HCT116 (cell line): Measurements from ENCODE around the gene PLCB2. TPM values are rescaled to one million over a fixed set of nuclear protein-coding genes. Genes with fewer than 3 reads are reported as not detected.

Source experiments
- ATAC-seq: fragments of 200-7000 bp; cut with Tn5 transposase; 2 replicates; pipeline ENCODE4 v1.9.1; 2020; ENCODE audit warnings: mild to moderate bottlenecking, moderate library complexity
- BruUV-seq: library from RNA; stranded (reverse); fragments of 400-500 nt; replicated peaks from 2 replicates; lab custom pipeline; 2021; lab: Mats Ljungman, UMichigan
- CTCF ChIA-PET: fragments of 300-600 bp; sonication (Branson Sonifier 250); formaldehyde crosslinking; loops from one replicate; lab custom pipeline; 2021; ENCODE audit warnings: antibody characterized with exemption; lab: Charles Lee
- POLR2A ChIA-PET: fragments of 300-600, 350-600 bp; sonication (Branson Sonifier 250); formaldehyde crosslinking; loops from one replicate; lab custom pipeline; 2021; ENCODE audit warnings: antibody characterized with exemption; lab: Charles Lee
- RAD21 ChIA-PET, 2 experiments: fragments of 300-600 bp; sonication (Branson Sonifier 250); formaldehyde crosslinking; loops; one replicate each; lab custom pipeline; 2023; ENCODE audit warnings: low total read pairs in 2 of 2; ENCODE audit not compliant: uncharacterized antibody in 2 of 2, unreplicated experiment in 2 of 2, low non-redundant PET in 1 of 2; lab: Charles Lee
- DNase-seq: peaks from one replicate; pipeline ENCODE4 v3.0.0-alpha.2; 2010; ENCODE audit warnings: low read depth, low spot score
- H2AFZ ChIP-seq: fragments of 200-600 bp; shearing (Covaris generic), sonication (generic); 2 replicates; pipeline ENCODE4 v1.6.1; 2017; ENCODE audit warnings: low read depth, mixed run types, mixed read lengths, antibody characterized with exemption, low read length; ENCODE audit not compliant: poor library complexity, severe bottlenecking
- H3K27ac ChIP-seq: 2 replicates; pipeline ENCODE4 v1.5.1; 2012; ENCODE audit warnings: low read depth, low read length
- H3K27me3 ChIP-seq: fragments of 200-600 bp; sonication (generic); 2 replicates; pipeline ENCODE4 v1.6.1; 2016; ENCODE audit warnings: mixed run types, low read length, mixed read lengths; ENCODE audit not compliant: insufficient read depth
- H3K36me3 ChIP-seq, 2 experiments: fragments of 200-500 bp in 1 of 2; fragments of 200-600 bp in 1 of 2; sonication (Bioruptor generic) in 1 of 2; sonication (generic) in 1 of 2; 2 replicates each; pipeline versions ENCODE4 v1.5.1 to v1.6.1; 2014 to 2016; ENCODE audit warnings: low read length in 2 of 2, inconsistent platforms in 1 of 2, mixed read lengths in 1 of 2, mixed run types in 1 of 2; ENCODE audit not compliant: insufficient read depth in 2 of 2, control insufficient read depth in 1 of 2
- H3K4me1 ChIP-seq, 2 experiments: fragments of 200-600 bp in 1 of 2; sonication (generic) in 1 of 2; 2 replicates each; pipeline versions ENCODE4 v1.5.1 to v1.6.1; 2012 to 2017; ENCODE audit warnings: low read length in 2 of 2, inconsistent platforms in 1 of 2, mild to moderate bottlenecking in 1 of 2, mixed read lengths in 1 of 2, mixed run types in 1 of 2, moderate library complexity in 1 of 2; ENCODE audit not compliant: insufficient read depth in 2 of 2, control insufficient read depth in 1 of 2
- H3K4me2 ChIP-seq: fragments of 200-600 bp; sonication (generic); 2 replicates; pipeline ENCODE4 v1.6.1; 2017; ENCODE audit warnings: mixed run types, low read length, mixed read lengths
- H3K4me3 ChIP-seq, 2 experiments: fragments of 200-600 bp in 1 of 2; sonication (generic) in 1 of 2; replicated peaks in 1 of 2; 2 replicates each; pipeline ENCODE4 v1.5.1; 2011 to 2016; ENCODE audit warnings: low read length in 2 of 2, control low read depth in 1 of 2, low read depth in 1 of 2, mild to moderate bottlenecking in 1 of 2, mixed read lengths in 1 of 2, mixed run types in 1 of 2
- H3K79me2 ChIP-seq: fragments of 200-600 bp; sonication (generic); 2 replicates; pipeline ENCODE4 v1.6.1; 2017; ENCODE audit warnings: mild to moderate bottlenecking, mixed run types, low read length, moderate library complexity, mixed read lengths; ENCODE audit not compliant: insufficient read depth
- H3K9ac ChIP-seq: fragments of 200-600 bp; sonication (generic); 2 replicates; pipeline ENCODE4 v1.6.1; 2016; ENCODE audit warnings: low read length, mixed read lengths
- H3K9me2 ChIP-seq: fragments of 200-600 bp; sonication (generic), shearing (Covaris generic); 2 replicates; pipeline ENCODE4 v1.6.1; 2017; ENCODE audit warnings: mixed run types, mild to moderate bottlenecking, moderate library complexity; ENCODE audit not compliant: insufficient read depth
- H3K9me3 ChIP-seq, 2 experiments: fragments of 200-500 bp in 1 of 2; fragments of 200-600 bp in 1 of 2; sonication (Bioruptor generic) in 1 of 2; sonication (generic) in 1 of 2; 2 replicates each; pipeline ENCODE4 v1.6.1; 2014 to 2017; ENCODE audit warnings: low read length in 2 of 2, mixed read lengths in 2 of 2, inconsistent platforms in 1 of 2, low read depth in 1 of 2, mild to moderate bottlenecking in 1 of 2, mixed run types in 1 of 2, moderate library complexity in 1 of 2; ENCODE audit not compliant: control insufficient read depth in 1 of 2, insufficient read depth in 1 of 2
- H4K20me1 ChIP-seq: fragments of 200-600 bp; sonication (generic), shearing (Covaris generic); 2 replicates; pipeline ENCODE4 v1.6.1; 2017; ENCODE audit warnings: mixed run types, mild to moderate bottlenecking, moderate library complexity; ENCODE audit not compliant: insufficient read depth
- CEBPB ChIP-seq: IDR thresholded peaks from 2 replicates; pipeline ENCODE4 v1.6.1; 2012; ENCODE audit warnings: low read depth
- ELF1 ChIP-seq: IDR thresholded peaks from 2 replicates; pipeline ENCODE4 v1.6.1; 2012; ENCODE audit warnings: low read depth, borderline replicate concordance
- POLR2A ChIP-seq: IDR thresholded peaks from 2 replicates; pipeline ENCODE4 v1.7.0; 2011; ENCODE audit warnings: borderline replicate concordance; ENCODE audit not compliant: insufficient read depth, insufficient read length; ENCODE audit errors: extremely low read depth
- ZFX ChIP-seq: fragments of 450-650 bp; IDR thresholded peaks from 2 replicates; pipeline ENCODE4 v1.6.1; 2017
- ZNF274 ChIP-seq: fragments of 200-500 bp; sonication (Bioruptor generic); IDR thresholded peaks from 2 replicates; pipeline ENCODE4 v1.6.1; 2014; ENCODE audit warnings: mild to moderate bottlenecking, low read depth, low read length, inconsistent platforms
- intact Hi-C: fragments of 100-400 bp; cut with micrococcal nuclease; formaldehyde crosslinking; loops from 2 replicates; pipeline ENCODE4 v1.10.0; 2022
- total RNA-seq: library from RNA; stranded (reverse); gene quantifications from one replicate; pipeline ENCODE4 v1.2.1, GENCODE V29; 2021; ENCODE audit not compliant: unreplicated experiment
- TF ChIP-seq, protein P1 (sequence below): IDR thresholded peaks from 2 replicates; pipeline ENCODE4 v1.6.1; 2012
- TF ChIP-seq, protein P2 (sequence below): IDR thresholded peaks from 2 replicates; pipeline ENCODE4 v1.6.1; 2012
- TF ChIP-seq, protein P3 (sequence below): IDR thresholded peaks from 2 replicates; pipeline ENCODE4 v1.6.1; 2012; ENCODE audit warnings: low read depth
- TF ChIP-seq, protein P4 (sequence below): IDR thresholded peaks from 2 replicates; pipeline ENCODE4 v1.6.1; 2011; ENCODE audit warnings: mild to moderate bottlenecking, low read length, moderate library complexity; ENCODE audit not compliant: insufficient replicate concordance; ENCODE audit errors: extremely low read depth

Gene PLCB2
- total RNA-seq, 1 experiment from 2014 or later: 2.8 TPM

DNA sequence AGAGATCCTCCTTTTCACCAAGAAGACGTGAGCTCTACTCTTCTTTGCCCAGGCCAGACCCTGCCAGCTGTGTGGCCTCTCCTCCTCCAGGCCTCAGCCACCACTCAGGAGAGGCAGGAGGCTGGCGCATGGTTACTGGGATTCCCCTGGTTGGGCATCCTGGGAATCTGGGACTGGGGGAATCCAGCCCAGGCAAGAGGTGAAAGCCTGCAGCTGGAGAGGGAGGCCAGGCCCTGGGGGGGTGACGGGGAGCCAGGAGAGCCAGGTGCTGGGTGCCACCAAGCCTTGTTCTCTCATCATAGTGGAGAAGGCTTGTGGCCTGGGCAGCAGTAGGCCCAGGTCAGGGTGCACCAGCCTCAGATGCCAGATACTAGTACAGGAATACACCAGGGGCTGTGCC is 26.8 kb upstream of the PLCB2 start:
- CTCF ChIA-PET: no interaction called here
- no peaks in the 10 kb centered on the region for H3K9me2 ChIP-seq
- TF ChIP-seq CEBPB (no peak), ZNF274 (no peak), ELF1 (no peak), ZFX (no peak), POLR2A (no peak)
- TF ChIP-seq, protein P1, sequence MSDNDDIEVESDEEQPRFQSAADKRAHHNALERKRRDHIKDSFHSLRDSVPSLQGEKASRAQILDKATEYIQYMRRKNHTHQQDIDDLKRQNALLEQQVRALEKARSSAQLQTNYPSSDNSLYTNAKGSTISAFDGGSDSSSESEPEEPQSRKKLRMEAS: no peak
- TF ChIP-seq, protein P2, sequence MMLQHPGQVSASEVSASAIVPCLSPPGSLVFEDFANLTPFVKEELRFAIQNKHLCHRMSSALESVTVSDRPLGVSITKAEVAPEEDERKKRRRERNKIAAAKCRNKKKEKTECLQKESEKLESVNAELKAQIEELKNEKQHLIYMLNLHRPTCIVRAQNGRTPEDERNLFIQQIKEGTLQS: no peak
- TF ChIP-seq, protein P3, sequence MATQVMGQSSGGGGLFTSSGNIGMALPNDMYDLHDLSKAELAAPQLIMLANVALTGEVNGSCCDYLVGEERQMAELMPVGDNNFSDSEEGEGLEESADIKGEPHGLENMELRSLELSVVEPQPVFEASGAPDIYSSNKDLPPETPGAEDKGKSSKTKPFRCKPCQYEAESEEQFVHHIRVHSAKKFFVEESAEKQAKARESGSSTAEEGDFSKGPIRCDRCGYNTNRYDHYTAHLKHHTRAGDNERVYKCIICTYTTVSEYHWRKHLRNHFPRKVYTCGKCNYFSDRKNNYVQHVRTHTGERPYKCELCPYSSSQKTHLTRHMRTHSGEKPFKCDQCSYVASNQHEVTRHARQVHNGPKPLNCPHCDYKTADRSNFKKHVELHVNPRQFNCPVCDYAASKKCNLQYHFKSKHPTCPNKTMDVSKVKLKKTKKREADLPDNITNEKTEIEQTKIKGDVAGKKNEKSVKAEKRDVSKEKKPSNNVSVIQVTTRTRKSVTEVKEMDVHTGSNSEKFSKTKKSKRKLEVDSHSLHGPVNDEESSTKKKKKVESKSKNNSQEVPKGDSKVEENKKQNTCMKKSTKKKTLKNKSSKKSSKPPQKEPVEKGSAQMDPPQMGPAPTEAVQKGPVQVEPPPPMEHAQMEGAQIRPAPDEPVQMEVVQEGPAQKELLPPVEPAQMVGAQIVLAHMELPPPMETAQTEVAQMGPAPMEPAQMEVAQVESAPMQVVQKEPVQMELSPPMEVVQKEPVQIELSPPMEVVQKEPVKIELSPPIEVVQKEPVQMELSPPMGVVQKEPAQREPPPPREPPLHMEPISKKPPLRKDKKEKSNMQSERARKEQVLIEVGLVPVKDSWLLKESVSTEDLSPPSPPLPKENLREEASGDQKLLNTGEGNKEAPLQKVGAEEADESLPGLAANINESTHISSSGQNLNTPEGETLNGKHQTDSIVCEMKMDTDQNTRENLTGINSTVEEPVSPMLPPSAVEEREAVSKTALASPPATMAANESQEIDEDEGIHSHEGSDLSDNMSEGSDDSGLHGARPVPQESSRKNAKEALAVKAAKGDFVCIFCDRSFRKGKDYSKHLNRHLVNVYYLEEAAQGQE: no peak
- TF ChIP-seq, protein P4, sequence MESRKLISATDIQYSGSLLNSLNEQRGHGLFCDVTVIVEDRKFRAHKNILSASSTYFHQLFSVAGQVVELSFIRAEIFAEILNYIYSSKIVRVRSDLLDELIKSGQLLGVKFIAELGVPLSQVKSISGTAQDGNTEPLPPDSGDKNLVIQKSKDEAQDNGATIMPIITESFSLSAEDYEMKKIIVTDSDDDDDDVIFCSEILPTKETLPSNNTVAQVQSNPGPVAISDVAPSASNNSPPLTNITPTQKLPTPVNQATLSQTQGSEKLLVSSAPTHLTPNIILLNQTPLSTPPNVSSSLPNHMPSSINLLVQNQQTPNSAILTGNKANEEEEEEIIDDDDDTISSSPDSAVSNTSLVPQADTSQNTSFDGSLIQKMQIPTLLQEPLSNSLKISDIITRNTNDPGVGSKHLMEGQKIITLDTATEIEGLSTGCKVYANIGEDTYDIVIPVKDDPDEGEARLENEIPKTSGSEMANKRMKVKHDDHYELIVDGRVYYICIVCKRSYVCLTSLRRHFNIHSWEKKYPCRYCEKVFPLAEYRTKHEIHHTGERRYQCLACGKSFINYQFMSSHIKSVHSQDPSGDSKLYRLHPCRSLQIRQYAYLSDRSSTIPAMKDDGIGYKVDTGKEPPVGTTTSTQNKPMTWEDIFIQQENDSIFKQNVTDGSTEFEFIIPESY: no peak
- TF ChIP-seq, all 23 proteins: peak for 0
- Histone ChIP-seq H3K9me3 (no peaks in the 10 kb centered on the region), H3K27ac (no peak overlapping the region), H3K4me1 (peaks cover 22 to 25% of the 10 kb centered on the region in 2 experiments), H4K20me1 (no peaks in the 10 kb centered on the region), H3K9ac (no peak overlapping the region), H3K4me2 (no peak overlapping the region), H3K36me3 (peaks cover 0 to 7% of the 10 kb centered on the region in 2 experiments; a peak in 1 of 4 replicates), H2AFZ (no peak overlapping the region), H3K27me3 (no peaks in the 10 kb centered on the region), H3K4me3 (no peak overlapping the region), H3K79me2 (peaks cover under 1% of the 10 kb centered on the region; the same call in 1 of the 2 replicates)
- BruUV-seq: no TSS peak
- intact Hi-C loops: no loop called here
- POLR2A ChIA-PET: no interaction called here
- DNase-seq: no peak
- no peak for ATAC-seq
- RAD21 ChIA-PET: no interaction called here
